Astrocyte (in vitro differentiated cells and primary cell): Measurements from ENCODE around the gene ERG.

ENCODE experiments used
- EZH2 ChIP-seq: IDR thresholded peaks from 2 replicates; pipeline ENCODE4 v1.6.1; 2012; ENCODE audit warnings: mild to moderate bottlenecking, low read length, inconsistent platforms; ENCODE audit not compliant: insufficient read depth
- TF ChIP-seq, protein P1 (sequence below): IDR thresholded peaks from 2 replicates; pipeline ENCODE4 v1.5.1; 2011; ENCODE audit warnings: low read depth, mild to moderate bottlenecking, inconsistent platforms, low read length, moderate library complexity; ENCODE audit not compliant: insufficient read depth

DNA sequence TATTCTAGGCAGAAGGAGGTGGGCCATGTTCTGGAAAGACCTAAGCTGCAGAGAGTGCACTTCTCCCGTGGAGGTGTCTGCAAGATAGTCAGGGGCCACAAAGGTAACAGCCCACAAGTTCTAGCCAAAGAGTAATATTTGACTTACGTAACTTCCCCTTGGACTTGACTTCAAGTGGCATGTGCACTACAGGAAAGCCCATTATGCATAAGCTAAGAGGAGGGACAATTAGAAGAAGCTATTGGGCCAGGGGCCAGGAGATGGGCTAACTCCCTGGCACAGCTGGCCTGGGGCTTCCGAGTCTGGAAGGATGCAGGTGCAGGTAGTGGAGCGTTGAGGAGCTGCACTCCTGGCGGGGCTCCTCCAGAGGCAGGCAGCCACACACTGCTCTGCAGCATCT is 58.3 kb downstream of the ERG start:
- no peak for TF ChIP-seq EZH2
- TF ChIP-seq, protein P1, sequence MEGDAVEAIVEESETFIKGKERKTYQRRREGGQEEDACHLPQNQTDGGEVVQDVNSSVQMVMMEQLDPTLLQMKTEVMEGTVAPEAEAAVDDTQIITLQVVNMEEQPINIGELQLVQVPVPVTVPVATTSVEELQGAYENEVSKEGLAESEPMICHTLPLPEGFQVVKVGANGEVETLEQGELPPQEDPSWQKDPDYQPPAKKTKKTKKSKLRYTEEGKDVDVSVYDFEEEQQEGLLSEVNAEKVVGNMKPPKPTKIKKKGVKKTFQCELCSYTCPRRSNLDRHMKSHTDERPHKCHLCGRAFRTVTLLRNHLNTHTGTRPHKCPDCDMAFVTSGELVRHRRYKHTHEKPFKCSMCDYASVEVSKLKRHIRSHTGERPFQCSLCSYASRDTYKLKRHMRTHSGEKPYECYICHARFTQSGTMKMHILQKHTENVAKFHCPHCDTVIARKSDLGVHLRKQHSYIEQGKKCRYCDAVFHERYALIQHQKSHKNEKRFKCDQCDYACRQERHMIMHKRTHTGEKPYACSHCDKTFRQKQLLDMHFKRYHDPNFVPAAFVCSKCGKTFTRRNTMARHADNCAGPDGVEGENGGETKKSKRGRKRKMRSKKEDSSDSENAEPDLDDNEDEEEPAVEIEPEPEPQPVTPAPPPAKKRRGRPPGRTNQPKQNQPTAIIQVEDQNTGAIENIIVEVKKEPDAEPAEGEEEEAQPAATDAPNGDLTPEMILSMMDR: no peak
